HL-60/S4 treated with phorbol 12-myristate 13-acetate at 8.2 ng/mL for 4 days and 3 days (cell line): Measurements from ENCODE around the gene CTAGE15.
"Not testable (repeated sequence)": the region's sequence is repeated elsewhere in the genome, so short reads cannot be mapped to it uniquely, and the experiment has no call there.

Experiments used
- in situ Hi-C: fragments of 300-500 bp; cut with MboI; formaldehyde crosslinking; loops from 2 replicates; pipeline ENCODE4 v1.15.0; 2022; ENCODE audit warnings: low sequenced_read_pairs

The CTAGE15 gene

GRCh38 chr7:143571501-143571900 is at the start of gene CTAGE15:
Gene CTAGE15, plus strand, starts transcription at chr7:143571801. Its CDS starts 17 bp downstream, at chr7:143571818.
- in situ Hi-C loops: not testable (repeated sequence)

GRCh38 chr7:143522309-143522916 is 49.2 kb upstream of the CTAGE15 start:
- in situ Hi-C loops: not testable (repeated sequence)

GRCh38 chr7:143531169-143531926 is 40.3 kb upstream of the CTAGE15 start:
- in situ Hi-C loops: not testable (repeated sequence)

GRCh38 chr7:143531932-143532331 is 39.7 kb upstream of the CTAGE15 start:
- in situ Hi-C loops: not testable (repeated sequence)

- in situ Hi-C loops: not testable (repeated sequence)
Observed at GRCh38 chr7:143533213-143533839, 38.3 kb upstream of the CTAGE15 start.

- in situ Hi-C loops: not testable (repeated sequence)
Observed at GRCh38 chr7:143536443-143536842, 35.2 kb upstream of the CTAGE15 start.

GRCh38 chr7:143543288-143544038 is 28.1 kb upstream of the CTAGE15 start:
- in situ Hi-C loops: not testable (repeated sequence)

GRCh38 chr7:143555968-143556367 is 15.6 kb upstream of the CTAGE15 start:
- in situ Hi-C loops: not testable (repeated sequence)

GRCh38 chr7:143563306-143563705 is 8.3 kb upstream of the CTAGE15 start:
- in situ Hi-C loops: not testable (repeated sequence)

- in situ Hi-C loops: not testable (repeated sequence)
Observed at GRCh38 chr7:143566001-143566400, 5.6 kb upstream of the CTAGE15 start.

- in situ Hi-C loops: not testable (repeated sequence)
Observed at GRCh38 chr7:143588183-143588582, 16.6 kb downstream of the CTAGE15 start.

GRCh38 chr7:143589897-143590296 is 18.3 kb downstream of the CTAGE15 start:
- in situ Hi-C loops: not testable (repeated sequence)

- in situ Hi-C loops: not testable (repeated sequence)
Observed at GRCh38 chr7:143598086-143598485, 26.5 kb downstream of the CTAGE15 start.

- in situ Hi-C loops: not testable (repeated sequence)
Observed at GRCh38 chr7:143603549-143603948, 31.9 kb downstream of the CTAGE15 start.

- in situ Hi-C loops: not testable (repeated sequence)
Observed at GRCh38 chr7:143606088-143606487, 34.5 kb downstream of the CTAGE15 start.

- in situ Hi-C loops: not testable (repeated sequence)
Observed at GRCh38 chr7:143615545-143615944, 43.9 kb downstream of the CTAGE15 start.

- in situ Hi-C loops: not testable (repeated sequence)
Observed at GRCh38 chr7:143617204-143617603, 45.6 kb downstream of the CTAGE15 start.

GRCh38 chr7:143620058-143620457 is 48.5 kb downstream of the CTAGE15 start:
- in situ Hi-C loops: not testable (repeated sequence)

GRCh38 chr7:143620646-143621045 is 49.0 kb downstream of the CTAGE15 start, which contains the start of gene TCAF2:
Gene TCAF2, plus strand, starts transcription at chr7:143620974.
- in situ Hi-C loops: not testable (repeated sequence)

- in situ Hi-C loops: not testable (repeated sequence)
Observed at GRCh38 chr7:143621175-143621574, 49.6 kb downstream of the CTAGE15 start.

- in situ Hi-C loops: not testable (repeated sequence)
Observed at GRCh38 chr7:143622130-143622529, 50.5 kb downstream of the CTAGE15 start.
